ENCODE results near the gene ADAMTS9.

DNA sequence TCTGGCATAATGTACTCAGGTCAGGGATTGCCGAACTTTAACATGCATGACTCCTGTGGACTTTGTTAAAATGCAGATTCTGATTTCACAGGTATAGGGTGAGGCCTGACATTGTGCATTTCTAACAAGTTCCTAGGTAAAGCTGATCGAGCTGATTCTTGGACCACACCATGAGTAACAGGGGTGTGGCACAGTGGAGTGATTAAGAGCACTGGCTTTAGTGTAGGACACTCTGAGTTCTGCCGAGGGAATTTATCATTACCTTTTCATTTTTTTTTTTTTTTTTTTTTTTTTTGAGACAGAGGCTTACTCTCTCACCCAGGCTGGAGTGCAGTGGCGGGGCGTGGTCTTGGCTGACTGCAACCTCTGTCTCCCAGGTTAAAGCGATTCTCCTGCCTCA lies 169.3 kb downstream of the ADAMTS9 start:
- no peak for TF ChIP-seq POLR2A (IDR thresholded peaks at IDR 0.05; ENCODE audit: low read depth, low read length)
- TF ChIP-seq POLR2AphosphoS5 (IDR thresholded peaks at IDR 0.05; ENCODE audit: low read depth, low read length) = no peak
- no peak for TF ChIP-seq TAF1 (IDR thresholded peaks at IDR 0.05; ENCODE audit: borderline replicate concordance, low read depth, low read length)
